HEK293T (cell line): ENCODE results near the gene CST6.
A peak's percentile ranks its signal among the peaks of the same experiment; 100 is the strongest.

Experiments used
- CTCF ChIA-PET: fragments of 350-600 bp; formaldehyde crosslinking; extraction: SDS; loops from one replicate; lab custom pipeline; 2021; ENCODE audit warnings: antibody characterized with exemption, inconsistent platforms; lab: Yijun Ruan, JAX
- POLR2A ChIA-PET: fragments of 350-600 bp; formaldehyde crosslinking; extraction: SDS; loops from one replicate; lab custom pipeline; 2020; ENCODE audit warnings: antibody characterized with exemption, inconsistent platforms; lab: Yijun Ruan, JAX
- DNase-seq: peaks from one replicate; pipeline ENCODE4 v3.0.0; 2012; ENCODE audit warnings: mixed read lengths; ENCODE audit errors: extremely low spot score
- ARNT ChIP-seq: fragments of 450-650 bp; IDR thresholded peaks from 2 replicates; pipeline ENCODE4 v1.6.1; 2017; ENCODE audit warnings: mild to moderate bottlenecking
- BHLHE40 ChIP-seq: fragments of 450-650 bp; IDR thresholded peaks from 2 replicates; pipeline ENCODE4 v1.6.1; 2016; ENCODE audit warnings: mild to moderate bottlenecking, moderate library complexity, borderline replicate concordance
- CTBP1 ChIP-seq: fragments of 450-650 bp; IDR thresholded peaks from 2 replicates; pipeline ENCODE4 v1.6.1; 2016; ENCODE audit warnings: borderline replicate concordance
- ELF4 ChIP-seq: fragments of 450-650 bp; IDR thresholded peaks from 2 replicates; pipeline ENCODE4 v1.6.1; 2017; ENCODE audit warnings: antibody characterized with exemption
- FOXA1 ChIP-seq: fragments of 450-650 bp; IDR thresholded peaks from 2 replicates; pipeline ENCODE4 v1.6.1; 2016; ENCODE audit warnings: mild to moderate bottlenecking
- FOXK2 ChIP-seq: fragments of 450-650 bp; IDR thresholded peaks from 2 replicates; pipeline ENCODE4 v1.6.1; 2016; ENCODE audit warnings: mild to moderate bottlenecking
- FOXM1 ChIP-seq: fragments of 450-650 bp; IDR thresholded peaks from 2 replicates; pipeline ENCODE4 v1.6.1; 2017; ENCODE audit warnings: mild to moderate bottlenecking, borderline replicate concordance
- HDGF ChIP-seq: fragments of 450-650 bp; IDR thresholded peaks from 2 replicates; pipeline ENCODE4 v1.6.1; 2017; ENCODE audit warnings: antibody characterized with exemption, borderline replicate concordance
- L3MBTL2 ChIP-seq: fragments of 450-650 bp; conservative IDR thresholded peaks from 2 replicates; pipeline ENCODE4 v1.6.1; 2016; ENCODE audit warnings: mild to moderate bottlenecking
- LEF1 ChIP-seq: fragments of 450-650 bp; IDR thresholded peaks from 2 replicates; pipeline ENCODE4 v1.6.1; 2017; ENCODE audit warnings: mild to moderate bottlenecking, borderline replicate concordance
- NFRKB ChIP-seq: fragments of 450-650 bp; IDR thresholded peaks from 2 replicates; pipeline ENCODE4 v1.6.1; 2016; ENCODE audit warnings: mild to moderate bottlenecking, moderate library complexity
- SP1 ChIP-seq: fragments of 450-650 bp; IDR thresholded peaks from 2 replicates; pipeline ENCODE4 v1.6.1; 2017
- SUZ12 ChIP-seq: fragments of 450-650 bp; IDR thresholded peaks from 2 replicates; pipeline ENCODE4 v1.6.1; 2016; ENCODE audit warnings: mild to moderate bottlenecking
- TARDBP ChIP-seq: fragments of 450-650 bp; IDR thresholded peaks from 2 replicates; pipeline ENCODE4 v1.6.1; 2016
- ZNF384 ChIP-seq: fragments of 450-650 bp; IDR thresholded peaks from 2 replicates; pipeline ENCODE4 v1.6.1; 2016
- TF ChIP-seq, protein P1 (sequence below): fragments of 450-650 bp; IDR thresholded peaks from 2 replicates; pipeline ENCODE4 v1.6.1; 2016

The CST6 gene

DNA sequence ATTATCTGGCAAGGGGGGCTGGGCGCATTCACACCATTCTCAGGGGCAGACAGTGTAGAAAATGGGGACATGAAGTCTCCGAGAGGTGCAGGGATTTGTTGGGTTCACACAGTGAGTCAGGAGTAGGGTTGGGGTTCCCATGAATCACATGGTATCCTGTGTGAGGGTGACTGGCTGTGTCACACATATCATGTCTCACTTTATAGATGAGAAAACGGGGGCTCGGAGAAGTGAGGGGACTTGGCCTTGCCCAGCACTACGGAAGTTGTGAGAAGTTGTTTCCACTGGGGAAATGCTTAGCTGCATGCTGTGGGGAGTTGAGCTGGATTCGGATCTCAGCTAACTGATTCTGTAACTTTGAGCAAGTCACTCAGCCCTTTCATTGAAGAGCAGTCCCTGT, 32.9 kb downstream of the CST6 start:
- CTCF ChIA-PET = interaction anchor here (0.6 to 2.2 kb wide), 9 partner anchors 8 to 369 kb away, joined by 3 to 11 read pairs (median 6); partner anchors contain the start of genes FIBP and PACS1
- POLR2A ChIA-PET = interaction anchor here (0.8 to 1.3 kb wide), 3 partner anchors 23 to 154 kb away, joined by 3 to 5 read pairs (median 4); partner anchors contain the start of genes BANF1, CCDC85B and EIF1AD
- no peak for TF ChIP-seq ARNT
- no peak for TF ChIP-seq FOXM1
- TF ChIP-seq FOXK2 = no peak
- DNase-seq = no peak

DNA sequence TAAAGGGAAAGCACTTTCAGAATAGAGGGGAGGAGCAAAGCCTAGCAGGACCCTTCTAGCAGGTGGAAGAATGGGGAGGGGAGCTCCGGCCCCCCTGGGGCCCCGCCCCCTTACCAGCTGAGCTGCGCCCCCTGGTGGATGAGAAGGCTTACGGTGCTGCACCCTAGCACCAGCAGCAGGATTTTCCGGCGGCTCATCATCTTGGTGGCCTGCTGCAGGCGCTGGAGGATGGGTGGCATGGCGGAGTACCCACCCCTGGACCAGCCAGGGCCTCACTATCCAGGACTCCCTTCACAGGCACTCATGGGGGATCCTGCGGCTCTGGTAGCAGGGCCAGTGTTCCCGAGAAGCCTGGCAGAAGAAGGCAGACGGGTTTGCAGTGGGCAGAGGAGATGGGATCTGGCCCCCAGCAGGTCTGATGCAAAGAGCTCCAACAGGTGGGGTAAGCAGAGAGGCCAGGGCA, 33.4 kb downstream of the CST6 start:
- TF ChIP-seq ELF4 = no peak
- no peak for TF ChIP-seq TARDBP
- TF ChIP-seq BHLHE40 = no peak
- TF ChIP-seq FOXM1 = peak; percentile 60; the same call in 1 of the 2 replicates
- POLR2A ChIA-PET = interaction anchor here (0.8 to 1.3 kb wide), 4 partner anchors 9 to 154 kb away, joined by 3 to 5 read pairs (median 4); partner anchors contain the start of genes BANF1, CCDC85B and EIF1AD
- peak; percentile 90 for DNase-seq
- CTCF ChIA-PET = interaction anchor here (0.6 to 2.2 kb wide), 10 partner anchors 9 to 157 kb away, joined by 3 to 11 read pairs (median 6); partner anchors contain the start of genes FIBP and PACS1

DNA sequence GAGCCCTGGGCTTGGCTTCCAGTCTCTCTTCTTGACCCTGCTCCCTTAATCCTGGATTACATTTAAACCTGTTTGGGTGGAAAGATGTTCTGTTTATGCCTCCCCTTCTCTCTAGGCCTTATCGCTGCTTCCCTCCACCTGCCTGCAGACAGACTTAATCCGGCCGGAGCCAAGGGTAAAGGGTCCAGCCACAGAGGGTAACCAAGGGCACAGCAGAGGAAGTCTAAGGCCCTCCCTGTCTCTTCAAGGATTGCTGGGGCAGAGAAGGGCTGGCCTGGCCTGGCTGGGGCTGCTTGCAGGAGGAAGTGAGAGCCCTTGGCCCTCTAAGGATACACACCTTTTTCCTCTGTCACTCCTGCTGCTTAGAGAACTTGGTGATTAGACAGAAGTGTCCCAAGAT, 35.1 kb downstream of the CST6 start:
- ChIA-PET POLR2A (no interaction called here), CTCF (interaction anchor here (1.6 to 2.2 kb wide), 2 partner anchors 24 kb away, joined by 5 to 11 read pairs; no protein-coding TSS in a partner anchor)
- DNase-seq = no peak
- TF ChIP-seq FOXA1 = no peak
- TF ChIP-seq SUZ12 = no peak
- TF ChIP-seq L3MBTL2 = no peak
- TF ChIP-seq ELF4 = no peak
- TF ChIP-seq LEF1 = no peak
- no peak for TF ChIP-seq HDGF
- TF ChIP-seq FOXK2 = no peak

DNA sequence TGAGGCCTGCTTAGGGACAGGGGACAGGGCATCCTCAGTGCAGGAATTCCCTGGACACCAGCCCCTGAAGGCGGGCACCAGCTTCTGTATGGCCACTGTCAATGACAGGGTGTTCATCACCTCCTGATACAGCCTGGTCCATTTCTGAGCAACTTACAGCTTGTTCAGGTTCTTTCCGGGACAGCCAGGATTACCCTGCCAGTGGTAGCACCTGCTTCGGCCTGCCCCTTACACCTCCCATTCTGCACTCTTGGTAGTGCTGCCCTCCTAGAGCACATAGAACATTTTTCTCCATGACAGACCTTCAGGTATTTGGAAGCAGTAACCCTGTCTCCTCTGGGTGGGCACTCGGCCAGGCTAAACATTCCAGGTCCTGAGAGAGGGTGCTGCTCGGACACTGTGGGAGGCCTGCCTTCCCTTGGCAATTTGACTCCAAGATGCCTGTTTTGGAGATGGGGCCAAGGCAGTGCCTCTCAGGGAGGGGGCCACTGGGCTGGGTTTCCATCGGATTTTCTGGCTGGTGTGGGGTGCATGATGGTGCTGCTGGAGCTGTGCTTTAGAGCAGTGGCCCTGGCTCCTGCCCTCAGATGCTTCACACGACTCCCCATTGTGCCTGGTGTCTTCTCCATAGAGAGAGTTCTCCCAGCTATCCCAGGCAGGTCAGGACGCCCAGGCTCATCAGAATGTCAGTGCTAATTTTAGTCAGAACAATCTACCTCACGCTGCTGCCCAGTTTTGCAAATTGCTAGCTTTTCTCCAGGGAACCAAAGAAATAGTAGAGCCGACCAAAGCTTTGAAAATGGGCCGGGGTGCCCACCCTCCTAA, 35.9 kb downstream of the CST6 start:
- TF ChIP-seq, protein P1, sequence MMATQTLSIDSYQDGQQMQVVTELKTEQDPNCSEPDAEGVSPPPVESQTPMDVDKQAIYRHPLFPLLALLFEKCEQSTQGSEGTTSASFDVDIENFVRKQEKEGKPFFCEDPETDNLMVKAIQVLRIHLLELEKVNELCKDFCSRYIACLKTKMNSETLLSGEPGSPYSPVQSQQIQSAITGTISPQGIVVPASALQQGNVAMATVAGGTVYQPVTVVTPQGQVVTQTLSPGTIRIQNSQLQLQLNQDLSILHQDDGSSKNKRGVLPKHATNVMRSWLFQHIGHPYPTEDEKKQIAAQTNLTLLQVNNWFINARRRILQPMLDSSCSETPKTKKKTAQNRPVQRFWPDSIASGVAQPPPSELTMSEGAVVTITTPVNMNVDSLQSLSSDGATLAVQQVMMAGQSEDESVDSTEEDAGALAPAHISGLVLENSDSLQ = no peak
- CTCF ChIA-PET = interaction anchor here (1.6 kb wide), 1 partner anchor 25 kb away, joined by 5 read pairs; no protein-coding TSS in a partner anchor
- POLR2A ChIA-PET = no interaction called here

DNA sequence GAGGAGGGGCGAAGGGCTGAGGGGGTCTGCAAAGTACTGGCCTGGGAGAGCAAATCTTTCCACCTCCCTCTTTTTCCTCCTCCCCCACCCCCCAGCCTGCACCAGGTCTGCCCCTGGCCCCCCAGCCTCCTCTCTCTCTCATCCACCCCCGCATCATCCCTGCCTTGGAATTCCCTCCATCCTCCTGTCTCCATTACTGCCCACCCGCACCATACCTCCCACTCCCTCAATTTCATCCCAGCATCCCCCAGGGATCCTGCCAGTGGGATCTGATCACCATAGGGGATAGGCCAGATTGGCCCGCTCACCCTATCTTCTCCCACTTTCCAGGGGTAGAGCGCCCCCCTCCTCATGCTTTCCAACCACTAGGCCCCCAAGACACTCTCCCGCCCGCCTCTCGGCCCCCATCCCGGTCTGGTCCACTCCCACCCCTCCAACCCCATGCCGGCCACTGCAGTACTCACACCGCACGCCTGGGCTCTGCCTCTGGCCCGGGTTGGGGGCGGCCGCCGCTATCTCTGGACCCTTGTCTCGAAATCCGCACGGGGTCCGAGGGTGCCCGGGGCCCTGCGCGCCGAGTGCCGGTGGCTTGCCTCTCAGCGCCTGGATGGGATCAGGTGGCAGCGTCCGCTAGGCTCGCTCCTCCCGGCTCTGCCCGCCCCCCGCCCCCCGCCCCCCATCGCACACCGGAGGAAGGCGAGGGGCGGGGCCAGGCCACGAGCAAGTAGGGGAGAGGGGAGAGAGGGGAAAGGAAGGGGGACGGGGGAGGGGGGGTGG, 36.9 kb downstream of the CST6 start, which contains the start of gene GAL3ST3:
Gene GAL3ST3, minus strand, starts transcription at position 615 of the 777 bp plus-strand sequence. CDS start 3,746 bp downstream, outside the sequence.
- POLR2A ChIA-PET = no interaction called here
- no peak for DNase-seq
- TF ChIP-seq TARDBP (no peak), SP1 (no peak), FOXM1 (no peak), ARNT (no peak), ZNF384 (no peak), HDGF (no peak), NFRKB (no peak), L3MBTL2 (no peak), LEF1 (no peak), CTBP1 (no peak), BHLHE40 (no peak)
- CTCF ChIA-PET = interaction anchor here (1.6 kb wide), 1 partner anchor 26 kb away, joined by 5 read pairs; no protein-coding TSS in a partner anchor

More for the DNA sequence above, 35.9 kb downstream of the CST6 start:
- no peak for DNase-seq

DNA sequence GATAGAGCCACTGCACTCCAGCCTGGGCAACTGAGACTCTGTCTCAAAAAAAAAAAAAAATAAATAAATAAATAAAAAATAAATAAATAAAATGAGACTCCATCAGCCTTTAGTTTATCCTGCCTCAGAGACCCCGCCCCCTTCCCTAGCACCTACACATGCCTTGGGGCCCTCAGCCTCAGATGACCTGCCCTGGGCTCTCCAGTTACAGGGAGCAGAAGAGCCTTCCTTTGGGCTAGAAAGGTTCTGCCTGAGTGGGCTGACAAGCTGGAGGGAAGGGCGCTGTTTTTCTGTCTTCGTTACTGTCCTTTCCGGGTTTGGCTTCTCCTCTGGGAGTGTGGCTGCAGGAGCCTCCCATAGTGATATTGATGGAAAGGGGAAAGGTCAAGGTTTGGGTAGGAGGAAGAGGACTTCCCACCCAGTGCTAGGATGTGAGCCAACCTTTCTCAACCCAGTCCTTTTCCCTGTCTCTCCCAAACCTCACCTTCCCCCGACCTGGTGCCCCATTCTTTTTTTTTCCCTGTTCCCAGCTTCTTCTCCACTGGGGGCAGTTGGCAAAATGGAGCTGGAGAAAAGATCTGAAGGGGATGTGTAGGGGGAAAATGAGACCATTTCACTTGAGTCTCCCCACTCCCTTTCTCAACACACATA, 38.9 kb downstream of the CST6 start:
- ChIA-PET CTCF (interaction anchor here (0.6 to 4.6 kb wide), 3 partner anchors 13 to 29 kb away, joined by 3 to 24 read pairs (median 4); no protein-coding TSS in a partner anchor), POLR2A (interaction anchor here (4.9 kb wide), 1 partner anchor 18 kb away, joined by 34 read pairs; no protein-coding TSS in a partner anchor)
- no peak for DNase-seq
- TF ChIP-seq BHLHE40 (no peak), SUZ12 (no peak), NFRKB (no peak), CTBP1 (no peak), ARNT (no peak)

DNA sequence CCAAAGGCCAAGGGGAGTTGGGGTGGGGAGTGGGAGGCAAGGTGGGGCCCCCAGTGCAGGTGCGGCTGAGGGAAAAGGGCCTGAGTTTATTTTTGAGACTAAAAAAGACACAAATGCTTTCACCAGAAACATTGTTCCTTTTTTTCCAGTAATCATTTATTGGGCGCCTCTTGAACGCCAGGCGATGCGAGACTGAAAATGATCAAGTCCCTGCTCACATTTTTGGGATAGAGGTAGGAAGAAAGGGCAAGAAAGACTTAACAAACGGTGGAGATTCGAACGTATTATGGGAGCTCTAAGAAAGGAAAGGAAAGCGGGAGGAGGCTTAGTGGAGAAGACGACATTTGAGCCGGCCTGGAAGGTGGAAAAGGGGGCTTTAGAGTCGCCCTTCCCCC, 39.6 kb downstream of the CST6 start:
- no peak for DNase-seq
- ChIA-PET CTCF (interaction anchor here (1.0 to 4.6 kb wide), 3 partner anchors 13 to 220 kb away, joined by 3 to 24 read pairs (median 3); no protein-coding TSS in a partner anchor), POLR2A (interaction anchor here (1.0 to 4.9 kb wide), 9 partner anchors 10 to 248 kb away, joined by 3 to 34 read pairs (median 5); partner anchors contain the start of gene CCDC85B)
- no peak for TF ChIP-seq HDGF
- TF ChIP-seq, protein P1 = no peak
- no peak for TF ChIP-seq FOXM1
- TF ChIP-seq CTBP1 = no peak
